ENCODE results near the gene MAB21L4. TPM values are rescaled to one million over a fixed set of nuclear protein-coding genes. Genes with fewer than 3 reads are reported as not detected.

The MAB21L4 gene
- total RNA-seq, 4 donors from 2014 or later, result 4.9 to 11.6 (median 9.8) TPM; not detected in 1

GRCh38 chr2:240892356-240892755 is 3.6 kb downstream of the MAB21L4 start:
- TF ChIP-seq POLR2AphosphoS5 (IDR thresholded peaks at IDR 0.05), result no peak
- no peak for TF ChIP-seq POLR2A (IDR thresholded peaks at IDR 0.05)
- no peak for TF ChIP-seq CTCF (IDR thresholded peaks at IDR 0.05)
- TF ChIP-seq EP300 (IDR thresholded peaks at IDR 0.05; ENCODE audit: low read depth), result no peak
- Histone ChIP-seq H3K36me3 (no peaks in the 10 kb centered on the region), H3K4me3 (no peak overlapping the region), H3K27me3 (no peaks in the 10 kb centered on the region), H3K4me1 (peaks cover 0 to 25% (median 3%) of the 10 kb centered on the region in 4 donors), H3K27ac (no peak overlapping the region), H3K9me3 (no peaks in the 10 kb centered on the region)
- in situ Hi-C loops (cut with MboI; ENCODE audit: low pct_ligation_motif_present in 1 of 4, low pct_unique_long_range_greater_than_20kb in 1 of 4, low sequenced_read_pairs in 3 of 4), result no loop called here
- intact Hi-C loops (cut with DNase I; ENCODE audit: low total_unique reads), result no loop called here
- WGBS, 2 donors (ENCODE audit: low coverage in 1 of 2), result no CpG with 5 or more reads among the region's 9 CpGs
- DNase-seq, result no peak

GRCh38 chr2:240891492-240892340 is 4.2 kb downstream of the MAB21L4 start:
- intact Hi-C loops (cut with DNase I; ENCODE audit: low total_unique reads), result no loop called here
- Histone ChIP-seq H3K4me3 (no peak overlapping the region), H3K27ac (no peak overlapping the region), H3K27me3 (no peaks in the 10 kb centered on the region), H3K4me1 (peaks cover 0 to 19% (median 3%) of the 10 kb centered on the region in 4 donors), H3K9me3 (no peaks in the 10 kb centered on the region), H3K36me3 (no peaks in the 10 kb centered on the region)
- TF ChIP-seq POLR2AphosphoS5 (IDR thresholded peaks at IDR 0.05) (no peak), CTCF (IDR thresholded peaks at IDR 0.05) (no peak), EP300 (IDR thresholded peaks at IDR 0.05; ENCODE audit: low read depth) (no peak), POLR2A (IDR thresholded peaks at IDR 0.05) (no peak)
- no peak for DNase-seq
- 74% methylated on average over 20 of the region's 20 CpGs; no CpG with 5 or more reads in 1 of the 2 donors for WGBS, 2 donors (ENCODE audit: low coverage in 1 of 2)
- in situ Hi-C loops (cut with MboI; ENCODE audit: low pct_ligation_motif_present in 1 of 4, low pct_unique_long_range_greater_than_20kb in 1 of 4, low sequenced_read_pairs in 3 of 4), result no loop called here

- Histone ChIP-seq H3K4me3 (no peak overlapping the region), H3K9me3 (no peaks in the 10 kb centered on the region), H3K27me3 (no peaks in the 10 kb centered on the region), H3K27ac (no peak overlapping the region), H3K36me3 (no peaks in the 10 kb centered on the region), H3K4me1 (peaks cover 0 to 12% (median 3%) of the 10 kb centered on the region in 4 donors)
- intact Hi-C loops (cut with DNase I; ENCODE audit: low total_unique reads) (no loop called here), in situ Hi-C loops (cut with MboI; ENCODE audit: low pct_ligation_motif_present in 1 of 4, low pct_unique_long_range_greater_than_20kb in 1 of 4, low sequenced_read_pairs in 3 of 4) (no loop called here)
- no peak for DNase-seq
- no peak for TF ChIP-seq EP300 (IDR thresholded peaks at IDR 0.05; ENCODE audit: low read depth)
- no peak for TF ChIP-seq CTCF (IDR thresholded peaks at IDR 0.05)
- no peak for TF ChIP-seq POLR2A (IDR thresholded peaks at IDR 0.05)
- no peak for TF ChIP-seq POLR2AphosphoS5 (IDR thresholded peaks at IDR 0.05)
- WGBS, 2 donors (ENCODE audit: low coverage in 1 of 2), result 81% methylated on average over 13 of the region's 14 CpGs; no CpG with 5 or more reads in 1 of the 2 donors
Observed at GRCh38 chr2:240890691-240891090, 5.3 kb downstream of the MAB21L4 start.

GRCh38 chr2:240889601-240890560 is 6.1 kb downstream of the MAB21L4 start:
- Histone ChIP-seq H3K4me1 (peaks cover 0 to 12% (median 3%) of the 10 kb centered on the region in 4 donors), H3K9me3 (no peaks in the 10 kb centered on the region), H3K36me3 (no peaks in the 10 kb centered on the region), H3K27me3 (no peaks in the 10 kb centered on the region), H3K4me3 (no peak overlapping the region), H3K27ac (no peak overlapping the region)
- in situ Hi-C loops (cut with MboI; ENCODE audit: low pct_ligation_motif_present in 1 of 4, low pct_unique_long_range_greater_than_20kb in 1 of 4, low sequenced_read_pairs in 3 of 4) (no loop called here), intact Hi-C loops (cut with DNase I; ENCODE audit: low total_unique reads) (no loop called here)
- DNase-seq, result peak; percentile 65
- 68% methylated on average over 37 of the region's 38 CpGs; no CpG with 5 or more reads in 1 of the 2 donors for WGBS, 2 donors (ENCODE audit: low coverage in 1 of 2)
- no peak for TF ChIP-seq POLR2A (IDR thresholded peaks at IDR 0.05)
- no peak for TF ChIP-seq EP300 (IDR thresholded peaks at IDR 0.05; ENCODE audit: low read depth)
- no peak for TF ChIP-seq CTCF (IDR thresholded peaks at IDR 0.05)
- TF ChIP-seq POLR2AphosphoS5 (IDR thresholded peaks at IDR 0.05), result no peak

Data from transverse colon (tissue), 4 donors.